SK-N-SH (cell line): ENCODE data around the gene RNF217. TPM values are rescaled to one million over a fixed set of nuclear protein-coding genes. Genes with fewer than 3 reads are reported as not detected.

Source experiments
- CTCF ChIA-PET: fragments of 300-600, 350-600 bp; formaldehyde crosslinking; extraction: SDS; loops from one replicate; lab custom pipeline; 2021; lab: Yijun Ruan, JAX
- POLR2A ChIA-PET: fragments of 350-600 bp; sonication (Branson Sonifier 250); formaldehyde crosslinking; extraction: SDS; loops from one replicate; lab custom pipeline; 2020; ENCODE audit warnings: antibody characterized with exemption, inconsistent platforms; lab: Yijun Ruan, JAX
- DNase-seq: peaks from one replicate; pipeline ENCODE4 v3.0.0; 2012
- H2AFZ ChIP-seq: fragments of 200-600 bp; sonication (generic); 2 replicates; pipeline ENCODE4 v1.8.1; 2016; ENCODE audit warnings: antibody characterized with exemption, mild to moderate bottlenecking, low read depth
- H3F3A ChIP-seq: fragments of 200-600 bp; sonication (generic); replicated peaks from 2 replicates; pipeline ENCODE3; 2016; ENCODE audit warnings: antibody characterized with exemption, mild to moderate bottlenecking; ENCODE audit not compliant: insufficient read depth
- H3K27ac ChIP-seq, 2 experiments: fragments of 200-500 bp in 1 of 2; fragments of 200-600 bp in 1 of 2; sonication (Bioruptor generic) in 1 of 2; sonication (generic), shearing (Covaris generic) in 1 of 2; 2 replicates each; pipeline versions ENCODE4 v1.5.1 to v1.6.1; 2014 to 2016; ENCODE audit warnings: low read depth in 2 of 2, inconsistent platforms in 1 of 2, low read length in 1 of 2, mild to moderate bottlenecking in 1 of 2, mixed read lengths in 1 of 2
- H3K27me3 ChIP-seq: fragments of 200-600 bp; sonication (generic), shearing (Covaris generic); 2 replicates; pipeline ENCODE4 v1.6.1; 2016; ENCODE audit warnings: mixed run types; ENCODE audit not compliant: insufficient read depth
- H3K36me3 ChIP-seq, 2 experiments: fragments of 200-500 bp in 1 of 2; fragments of 200-600 bp in 1 of 2; sonication (Bioruptor generic) in 1 of 2; sonication (generic) in 1 of 2; replicated peaks in 1 of 2; 2 replicates each; pipeline versions ENCODE3 to v1.5.1; 2014 to 2016; ENCODE audit warnings: low read length in 1 of 2, mild to moderate bottlenecking in 1 of 2; ENCODE audit not compliant: insufficient read depth in 2 of 2, control insufficient read depth in 1 of 2
- H3K4me1 ChIP-seq, 2 experiments: fragments of 200-500 bp in 1 of 2; fragments of 200-600 bp in 1 of 2; sonication (Bioruptor generic) in 1 of 2; sonication (generic), shearing (Covaris generic) in 1 of 2; 2 replicates each; pipeline versions ENCODE4 v1.5.1 to v1.6.1; 2014 to 2016; ENCODE audit warnings: low read depth in 1 of 2, low read length in 1 of 2, mixed run types in 1 of 2; ENCODE audit not compliant: insufficient read depth in 2 of 2, control insufficient read depth in 1 of 2
- H3K4me2 ChIP-seq: fragments of 200-600 bp; sonication (generic), shearing (Covaris generic); 2 replicates; pipeline ENCODE4 v1.6.1; 2017; ENCODE audit warnings: mixed run types
- H3K4me3 ChIP-seq, 2 experiments: fragments of 200-500 bp in 1 of 2; fragments of 200-600 bp in 1 of 2; sonication (Bioruptor generic) in 1 of 2; sonication (generic), shearing (Covaris generic) in 1 of 2; 2 replicates each; pipeline versions ENCODE4 v1.5.1 to v1.8.1; 2014 to 2016; ENCODE audit warnings: low read depth in 2 of 2, inconsistent platforms in 1 of 2, low read length in 1 of 2, mild to moderate bottlenecking in 1 of 2, mixed read lengths in 1 of 2, moderate library complexity in 1 of 2
- H3K79me2 ChIP-seq: fragments of 200-600 bp; sonication (generic); 2 replicates; pipeline ENCODE4 v1.8.1; 2017; ENCODE audit warnings: mild to moderate bottlenecking; ENCODE audit not compliant: insufficient read depth
- H3K9ac ChIP-seq: fragments of 200-600 bp; sonication (generic); 2 replicates; pipeline ENCODE4 v1.6.1; 2017; ENCODE audit warnings: mixed run types
- H3K9me2 ChIP-seq: fragments of 200-600 bp; sonication (generic); 2 replicates; pipeline ENCODE4 v1.6.1; 2017; ENCODE audit warnings: mixed run types
- H3K9me3 ChIP-seq: fragments of 200-600 bp; sonication (generic); 2 replicates; pipeline ENCODE4 v1.6.1; 2017; ENCODE audit warnings: mixed run types, mild to moderate bottlenecking, moderate library complexity
- H4K20me1 ChIP-seq: fragments of 200-600 bp; sonication (generic); 2 replicates; pipeline ENCODE4 v1.6.1; 2017; ENCODE audit warnings: mild to moderate bottlenecking, mixed run types; ENCODE audit not compliant: insufficient read depth
- CHD2 ChIP-seq: fragments of 150-350 bp; IDR thresholded peaks from 2 replicates; pipeline ENCODE4 v1.6.1; 2018; ENCODE audit warnings: low read length; ENCODE audit not compliant: partially characterized antibody
- CTCF ChIP-seq: fragments of 200-600 bp; sonication (generic); IDR thresholded peaks from 2 replicates; pipeline ENCODE4 v1.6.1; 2017; ENCODE audit warnings: antibody characterized with exemption, mild to moderate bottlenecking, moderate library complexity
- ELF1 ChIP-seq: IDR thresholded peaks from 2 replicates; pipeline ENCODE4 v1.4.0; 2012
- EP300 ChIP-seq, 2 experiments: IDR thresholded peaks; 2 replicates each; pipeline versions ENCODE4 v1.4.0 to v1.6.1; 2012; ENCODE audit warnings: borderline replicate concordance in 1 of 2, low read depth in 1 of 2, low read length in 1 of 2
- FOXM1 ChIP-seq: IDR thresholded peaks from 2 replicates; pipeline ENCODE4 v1.4.0; 2012; ENCODE audit warnings: low read depth, mild to moderate bottlenecking
- IRF3 ChIP-seq: fragments of 150-350 bp; IDR thresholded peaks from 2 replicates; pipeline ENCODE4 v1.6.1; 2016; ENCODE audit warnings: mild to moderate bottlenecking, low read depth, low read length
- MAX ChIP-seq: IDR thresholded peaks from 2 replicates; pipeline ENCODE4 v1.4.0; 2012; ENCODE audit warnings: low read depth
- MXI1 ChIP-seq: IDR thresholded peaks from 2 replicates; pipeline ENCODE4 v1.6.1; 2012; ENCODE audit warnings: mild to moderate bottlenecking, low read depth, low read length, improper control_type of control experiment
- NFIC ChIP-seq: IDR thresholded peaks from 2 replicates; pipeline ENCODE4 v1.4.0; 2012; ENCODE audit warnings: borderline replicate concordance
- RCOR1 ChIP-seq: fragments of 150-350 bp; IDR thresholded peaks from 2 replicates; pipeline ENCODE4 v1.6.1; 2017; ENCODE audit warnings: antibody characterized with exemption, low read length
- REST ChIP-seq: IDR thresholded peaks from 2 replicates; pipeline ENCODE4 v1.6.1; 2012; ENCODE audit warnings: mild to moderate bottlenecking, low read depth, low read length, moderate library complexity
- RXRA ChIP-seq: IDR thresholded peaks from 2 replicates; pipeline ENCODE4 v1.4.0; 2012; ENCODE audit warnings: low read depth, mild to moderate bottlenecking, borderline replicate concordance
- SIN3A ChIP-seq: IDR thresholded peaks from 2 replicates; pipeline ENCODE4 v1.6.1; 2012; ENCODE audit warnings: low read depth, mild to moderate bottlenecking, low read length, moderate library complexity, borderline replicate concordance
- USF1 ChIP-seq: IDR thresholded peaks from 2 replicates; pipeline ENCODE4 v1.4.0; 2012; ENCODE audit warnings: low read depth, borderline replicate concordance
- USF2 ChIP-seq: fragments of 150-350 bp; IDR thresholded peaks from 2 replicates; pipeline ENCODE4 v1.6.1; 2017; ENCODE audit warnings: antibody characterized with exemption, low read length, low read depth, borderline replicate concordance
- YY1 ChIP-seq: IDR thresholded peaks from 2 replicates; pipeline ENCODE4 v1.4.0; 2012; ENCODE audit warnings: low read depth, mild to moderate bottlenecking
- WGBS: methylation state at CpG from one replicate; pipeline ENCODE4 v1.1.6; 2017; ENCODE audit warnings: low lambda C conversion rate; 5-methylcytosine and 5-hydroxymethylcytosine counted together
- polyA plus RNA-seq, 3 experiments: library from polyadenylated mRNA; depleted of rRNA; stranded (reverse); fragments of >200 nt; gene quantifications; 2 replicates each; pipeline ENCODE4 v1.2.3, GENCODE V29; 2012

RNF217 gene
- polyA plus RNA-seq, 1 of the 3 experiments (the other 2 are of a cell fraction), result 0.28 TPM

- Histone ChIP-seq H4K20me1 (no peaks in the 10 kb centered on the region), H3K4me3 (no peak overlapping the region), H3K36me3 (no peaks in the 10 kb centered on the region), H3F3A (no peaks in the 10 kb centered on the region), H2AFZ (no peak overlapping the region), H3K27me3 (no peaks in the 10 kb centered on the region), H3K9me3 (no peaks in the 10 kb centered on the region), H3K27ac (no peak overlapping the region), H3K4me2 (no peak overlapping the region), H3K9ac (no peak overlapping the region), H3K9me2 (no peaks in the 10 kb centered on the region), H3K79me2 (no peaks in the 10 kb centered on the region), H3K4me1 (no peaks in the 10 kb centered on the region)
- POLR2A ChIA-PET, result no interaction called here
- CTCF ChIA-PET, result interaction anchor here (0.6 to 1.4 kb wide), 4 partner anchors 10 to 144 kb away, joined by 3 to 6 read pairs (median 4); partner anchors contain the start of gene TPD52L1
- WGBS, result 11% methylated on average over 1 of the region's 1 CpG
- TF ChIP-seq MAX (no peak), FOXM1 (no peak), RXRA (no peak), EP300 (IDR thresholded peaks at IDR 0.05; ENCODE audit: borderline replicate concordance in 1 of 2, low read depth in 1 of 2, low read length in 1 of 2) (no peak), REST (no peak), USF2 (no peak), CHD2 (no peak), ELF1 (no peak), MXI1 (no peak), USF1 (no peak), NFIC (no peak), RCOR1 (no peak), YY1 (no peak), CTCF (no peak), SIN3A (no peak), IRF3 (no peak)
- no peak for DNase-seq
Observed at GRCh38 chr6:125067552-125067951, 105.3 kb downstream of the RNF217 start.
